Endothelial cell (in vitro differentiated cells): ENCODE results near the gene CD248. TPM values are rescaled to one million over a fixed set of nuclear protein-coding genes. Genes with fewer than 3 reads are reported as not detected.
A peak's percentile ranks its signal among the peaks of the same experiment; 100 is the strongest.

Experiments used
- DNase-seq: peaks from one replicate; pipeline ENCODE4 v3.0.0; 2021; ENCODE audit warnings: low spot score
- H3K27ac Mint-ChIP-seq: one replicate; pipeline ENCODE4 v1.8.0; 2021; ENCODE audit warnings: mixed read lengths, inconsistent platforms; ENCODE audit not compliant: unreplicated experiment
- H3K27me3 Mint-ChIP-seq: one replicate; pipeline ENCODE4 v1.8.0; 2021; ENCODE audit warnings: mild to moderate bottlenecking, moderate library complexity, mixed read lengths, inconsistent platforms; ENCODE audit not compliant: unreplicated experiment
- H3K36me3 Mint-ChIP-seq: one replicate; pipeline ENCODE4 v1.8.0; 2021; ENCODE audit warnings: mild to moderate bottlenecking, low read depth, mixed read lengths, inconsistent platforms; ENCODE audit not compliant: unreplicated experiment
- H3K4me1 Mint-ChIP-seq: one replicate; pipeline ENCODE4 v1.8.0; 2021; ENCODE audit warnings: mild to moderate bottlenecking, mixed read lengths, inconsistent platforms; ENCODE audit not compliant: unreplicated experiment
- H3K4me3 Mint-ChIP-seq: one replicate; pipeline ENCODE4 v1.8.0; 2021; ENCODE audit warnings: mild to moderate bottlenecking, mixed read lengths, inconsistent platforms; ENCODE audit not compliant: unreplicated experiment
- H3K9me3 Mint-ChIP-seq: one replicate; pipeline ENCODE4 v1.8.0; 2021; ENCODE audit warnings: mixed read lengths, inconsistent platforms; ENCODE audit not compliant: unreplicated experiment
- total RNA-seq: library from RNA; stranded (reverse); fragmentation: NEBNext Ultra II Directional; extraction: Animal tissue kit (Norgen Biotek cat#: 25700); gene quantifications from one replicate; pipeline ENCODE4 v1.2.1, GENCODE V29; 2021; ENCODE audit not compliant: unreplicated experiment
- TF ChIP-seq, protein P1 (sequence below): fragments of 200-600 bp; sonication (generic); IDR thresholded peaks from one replicate; pipeline ENCODE4 v1.5.0; 2021; ENCODE audit warnings: antibody characterized with exemption; ENCODE audit not compliant: unreplicated experiment

The CD248 gene
- total RNA-seq, 1 donor from 2014 or later = 2.9 TPM

DNA sequence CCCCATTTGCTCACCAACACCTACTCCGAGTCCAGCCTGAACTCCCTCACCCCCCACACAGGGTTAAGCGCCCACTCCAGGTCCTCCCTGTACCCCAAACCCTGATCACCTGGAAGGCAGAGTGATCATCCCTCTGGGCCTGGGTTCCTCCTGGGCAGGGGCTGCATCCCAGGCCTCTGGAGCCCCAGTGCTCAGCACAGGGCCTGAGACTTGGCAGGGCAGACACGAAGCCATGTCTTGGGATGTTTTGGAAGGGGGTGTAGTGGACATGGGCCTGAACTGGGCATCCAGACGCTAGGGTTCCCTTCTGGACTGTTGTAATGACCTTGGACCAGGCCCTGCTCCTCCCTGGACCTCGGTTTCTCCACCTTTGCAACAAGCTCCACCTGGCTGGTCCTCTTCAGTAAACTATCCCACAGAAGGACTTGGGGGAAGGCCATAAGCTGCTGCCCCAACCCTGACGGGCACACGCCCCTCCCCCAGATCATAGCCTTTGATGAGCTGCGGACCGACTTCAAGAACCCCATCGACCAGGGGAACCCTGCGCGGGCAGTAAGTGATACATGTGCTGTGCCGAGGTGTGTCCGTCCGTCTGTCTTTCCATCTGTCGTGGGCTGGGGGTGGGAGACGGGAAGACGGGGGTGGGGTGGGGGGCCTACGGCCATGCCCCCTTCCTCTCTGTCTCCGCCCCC, 34.9 kb downstream of the CD248 start:
- peaks cover 19% of the 10 kb centered on the region for H3K27me3 Mint-ChIP-seq
- H3K36me3 Mint-ChIP-seq = peaks cover 8% of the 10 kb centered on the region
- peak overlapping the region; percentile 93 for H3K27ac Mint-ChIP-seq
- H3K4me3 Mint-ChIP-seq = no peak overlapping the region
- H3K4me1 Mint-ChIP-seq = peaks cover 11% of the 10 kb centered on the region
- TF ChIP-seq, protein P1, sequence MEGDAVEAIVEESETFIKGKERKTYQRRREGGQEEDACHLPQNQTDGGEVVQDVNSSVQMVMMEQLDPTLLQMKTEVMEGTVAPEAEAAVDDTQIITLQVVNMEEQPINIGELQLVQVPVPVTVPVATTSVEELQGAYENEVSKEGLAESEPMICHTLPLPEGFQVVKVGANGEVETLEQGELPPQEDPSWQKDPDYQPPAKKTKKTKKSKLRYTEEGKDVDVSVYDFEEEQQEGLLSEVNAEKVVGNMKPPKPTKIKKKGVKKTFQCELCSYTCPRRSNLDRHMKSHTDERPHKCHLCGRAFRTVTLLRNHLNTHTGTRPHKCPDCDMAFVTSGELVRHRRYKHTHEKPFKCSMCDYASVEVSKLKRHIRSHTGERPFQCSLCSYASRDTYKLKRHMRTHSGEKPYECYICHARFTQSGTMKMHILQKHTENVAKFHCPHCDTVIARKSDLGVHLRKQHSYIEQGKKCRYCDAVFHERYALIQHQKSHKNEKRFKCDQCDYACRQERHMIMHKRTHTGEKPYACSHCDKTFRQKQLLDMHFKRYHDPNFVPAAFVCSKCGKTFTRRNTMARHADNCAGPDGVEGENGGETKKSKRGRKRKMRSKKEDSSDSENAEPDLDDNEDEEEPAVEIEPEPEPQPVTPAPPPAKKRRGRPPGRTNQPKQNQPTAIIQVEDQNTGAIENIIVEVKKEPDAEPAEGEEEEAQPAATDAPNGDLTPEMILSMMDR = no peak
- H3K9me3 Mint-ChIP-seq = no peaks in the 10 kb centered on the region
- no peak for DNase-seq

DNA sequence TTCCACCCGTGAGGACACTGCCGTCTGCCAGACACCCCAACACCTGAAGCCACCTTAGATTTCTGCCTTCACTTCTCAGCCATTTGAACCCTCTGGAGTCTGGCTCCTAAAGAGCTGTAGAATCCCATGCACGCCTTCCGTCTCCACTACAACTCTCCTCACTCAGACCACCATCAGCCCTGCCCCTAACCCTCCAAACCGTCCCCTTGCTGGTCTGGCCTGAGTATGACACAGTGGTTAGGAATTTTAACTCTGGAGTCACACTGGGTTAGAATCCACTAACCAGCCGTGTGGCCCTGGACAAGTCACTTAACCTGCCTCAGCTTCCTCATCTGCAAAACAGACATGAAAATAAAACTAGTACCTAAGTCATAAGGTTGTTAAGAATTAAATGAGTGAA, 35.8 kb downstream of the CD248 start:
- Mint-ChIP-seq H3K4me1 (peaks cover 11% of the 10 kb centered on the region), H3K36me3 (peaks cover 8% of the 10 kb centered on the region), H3K27ac (peak overlapping the region; percentile 93), H3K9me3 (no peaks in the 10 kb centered on the region), H3K27me3 (peaks cover 17% of the 10 kb centered on the region), H3K4me3 (peak overlapping the region; percentile 56)
- DNase-seq = no peak
- TF ChIP-seq, protein P1 = no peak

DNA sequence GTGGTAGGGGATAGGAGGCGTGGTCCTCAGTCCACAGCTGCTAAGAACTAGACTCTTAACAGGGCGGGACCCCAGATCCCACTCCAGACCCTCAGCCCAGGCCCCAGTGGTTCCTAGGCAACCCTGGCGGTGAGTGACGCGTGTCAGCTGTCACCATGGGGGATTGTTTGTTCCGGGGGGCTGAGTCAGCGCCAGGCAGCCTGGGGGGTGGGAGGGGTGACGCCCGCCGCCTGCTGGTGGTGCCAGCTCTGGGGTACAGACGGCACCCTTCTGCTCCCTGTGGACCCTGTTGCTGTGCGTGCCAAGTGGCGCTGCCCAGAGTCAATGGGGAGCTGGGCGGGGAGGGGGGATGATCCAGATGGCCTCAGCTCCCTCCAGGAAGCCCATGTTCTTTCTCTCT, 36.4 kb downstream of the CD248 start:
- H3K36me3 Mint-ChIP-seq = peaks cover 8% of the 10 kb centered on the region
- DNase-seq = no peak
- TF ChIP-seq, protein P1 = no peak
- H3K27ac Mint-ChIP-seq = no peak overlapping the region
- no peak overlapping the region for H3K4me3 Mint-ChIP-seq
- H3K27me3 Mint-ChIP-seq = peaks cover 19% of the 10 kb centered on the region
- peaks cover 11% of the 10 kb centered on the region for H3K4me1 Mint-ChIP-seq
- H3K9me3 Mint-ChIP-seq = no peaks in the 10 kb centered on the region

DNA sequence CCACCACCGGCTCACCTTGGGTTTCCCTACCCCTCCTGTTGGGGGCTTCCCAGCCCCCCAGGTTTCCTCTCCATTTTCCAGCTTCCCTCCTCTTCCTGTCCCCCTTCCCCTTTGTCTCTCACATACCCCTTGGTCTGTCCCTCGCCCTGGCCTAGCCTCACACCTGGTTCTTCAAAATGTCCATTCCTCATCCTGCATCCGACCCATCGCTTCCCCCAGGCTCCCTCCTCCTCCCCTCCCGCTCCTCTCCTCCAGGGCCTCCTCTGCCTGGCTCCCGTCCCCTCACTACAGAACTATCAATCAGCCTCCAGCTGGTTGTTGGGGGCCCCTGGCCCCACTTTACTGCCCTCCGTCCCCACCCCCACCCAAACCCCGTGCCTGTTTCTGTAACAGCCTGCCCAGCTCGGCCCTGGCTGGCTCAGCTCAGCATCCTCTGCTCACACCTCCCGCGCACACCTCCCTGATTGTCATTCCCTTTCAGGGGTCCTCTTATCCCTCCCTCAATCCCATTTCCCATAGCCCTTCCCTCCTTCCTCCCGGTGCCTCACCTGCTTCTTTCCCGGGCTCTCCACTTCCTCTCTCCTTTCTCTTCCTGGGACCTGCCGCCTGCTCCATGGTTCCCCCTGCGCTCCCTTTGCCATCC, 37.6 kb downstream of the CD248 start:
- Mint-ChIP-seq H3K4me1 (peaks cover 11% of the 10 kb centered on the region), H3K36me3 (peaks cover 11% of the 10 kb centered on the region), H3K27ac (peak overlapping the region; percentile 75), H3K27me3 (peaks cover 21% of the 10 kb centered on the region), H3K4me3 (peak overlapping the region; percentile 35), H3K9me3 (no peaks in the 10 kb centered on the region)
- TF ChIP-seq, protein P1 = no peak
- no peak for DNase-seq
